HG02973 (cell line): ENCODE data around the gene HS2ST1.
"Not testable (repeated sequence)": the region's sequence is repeated elsewhere in the genome, so short reads cannot be mapped to it uniquely, and the experiment has no call there.

Source experiments
- ATAC-seq: cut with Tn5 transposase; IDR thresholded peaks from one replicate; pipeline ENCODE4 v1.9.1; 2021; ENCODE audit warnings: moderate library complexity; ENCODE audit not compliant: unreplicated experiment

Gene HS2ST1

GRCh38 chr1:86924324-86924960, 10.0 kb downstream of the HS2ST1 start:
- ATAC-seq, result no peak

DNA sequence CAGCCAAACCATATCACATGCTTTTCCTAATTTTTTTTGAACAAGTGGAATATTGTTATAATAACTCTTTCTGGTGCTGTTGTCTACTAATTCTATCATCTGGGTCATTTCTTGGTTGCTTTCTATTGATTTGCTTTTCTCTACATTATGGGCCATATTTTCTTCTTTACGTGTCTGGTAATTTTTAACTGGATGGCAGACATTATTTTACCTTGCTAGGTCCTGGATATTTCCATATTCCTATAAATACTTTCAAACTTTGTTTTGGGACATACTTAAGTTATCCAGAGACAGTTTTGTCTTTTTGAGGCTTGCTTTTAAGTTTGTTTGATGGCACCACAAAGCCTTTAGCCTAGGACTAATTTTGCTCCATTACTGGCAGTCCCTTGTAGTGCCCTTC, 11.3 kb downstream of the HS2ST1 start:
- no peak for ATAC-seq

GRCh38 chr1:86926883-86927282, 12.4 kb downstream of the HS2ST1 start:
- ATAC-seq, result no peak

DNA sequence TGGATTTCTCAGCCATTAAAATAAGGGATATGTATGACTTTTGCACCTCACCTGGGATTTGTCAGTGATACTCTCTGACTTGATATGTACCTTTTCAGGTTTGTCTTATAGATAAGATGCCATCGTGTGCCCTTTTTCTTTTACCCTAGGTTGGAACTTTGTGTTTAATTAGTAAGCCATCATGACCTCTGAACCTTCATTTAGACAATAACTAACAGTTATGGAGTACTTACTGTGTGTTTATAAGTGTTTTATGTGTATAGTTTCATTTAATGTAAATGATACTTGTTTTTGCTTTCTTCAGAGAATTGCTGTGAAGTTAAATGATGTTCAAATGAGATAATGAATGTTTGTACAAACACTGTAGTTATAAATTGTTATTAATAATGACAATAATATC, 14.4 kb downstream of the HS2ST1 start:
- no peak for ATAC-seq

DNA sequence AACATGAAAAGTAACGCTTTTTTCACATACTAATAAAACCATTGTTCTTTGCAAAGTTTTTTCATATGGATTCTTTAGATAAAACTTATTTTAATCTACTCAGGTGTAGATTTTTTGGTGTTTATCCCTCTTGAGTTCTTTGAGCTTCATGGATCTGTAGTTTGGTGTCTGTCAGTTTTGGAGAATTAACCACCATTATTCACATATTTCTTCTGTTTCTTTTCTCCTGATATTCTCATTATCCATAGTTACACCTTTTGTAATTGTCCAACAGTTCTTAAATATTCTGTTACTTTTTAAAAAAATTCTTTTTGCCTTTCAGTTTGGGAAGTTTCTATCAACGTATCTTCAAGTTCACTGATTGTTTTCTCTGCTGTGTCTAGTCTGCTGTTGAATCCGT, 18.6 kb downstream of the HS2ST1 start:
- ATAC-seq, result no peak

DNA sequence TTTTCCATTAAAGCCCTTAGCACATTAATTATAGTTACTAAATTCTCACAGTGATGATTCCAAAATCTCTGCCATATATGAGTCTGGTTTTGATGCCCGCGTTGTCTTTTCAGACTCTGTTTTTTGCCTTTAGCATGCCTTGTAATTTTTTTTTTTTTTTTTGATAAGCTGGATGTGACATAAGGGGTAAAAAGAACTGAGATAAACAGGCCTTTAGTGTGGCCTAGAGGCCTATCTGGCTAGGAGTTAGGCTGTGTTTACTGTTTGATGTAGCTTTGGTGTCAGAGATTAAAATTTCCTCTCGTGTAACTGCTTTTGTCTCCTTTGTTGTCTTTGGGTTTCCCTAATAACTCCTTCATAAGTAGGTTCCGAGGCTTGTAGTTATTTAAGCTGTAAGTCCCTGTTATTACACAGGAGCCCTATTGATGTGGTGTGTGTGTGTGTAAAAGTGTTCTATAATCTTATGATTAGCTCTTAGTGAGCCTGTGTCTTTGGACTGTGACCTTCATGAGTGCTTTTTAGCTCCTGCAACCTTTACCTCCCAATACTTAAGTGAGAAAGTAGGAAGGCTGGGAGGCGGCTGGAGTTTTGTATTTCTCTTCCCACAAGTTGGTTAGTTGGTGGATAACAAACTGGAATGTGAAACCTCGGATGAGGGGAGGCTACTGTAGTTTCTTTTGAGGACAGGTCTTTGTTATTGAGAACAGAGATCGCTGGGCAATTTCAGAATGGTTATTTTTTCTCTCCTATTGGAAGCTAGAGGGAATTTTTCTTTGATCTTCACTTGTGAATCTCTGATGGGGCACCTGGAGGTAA, 19.3 kb downstream of the HS2ST1 start:
- ATAC-seq, result no peak

GRCh38 chr1:86938450-86938849, 24.0 kb downstream of the HS2ST1 start:
- no peak for ATAC-seq

DNA sequence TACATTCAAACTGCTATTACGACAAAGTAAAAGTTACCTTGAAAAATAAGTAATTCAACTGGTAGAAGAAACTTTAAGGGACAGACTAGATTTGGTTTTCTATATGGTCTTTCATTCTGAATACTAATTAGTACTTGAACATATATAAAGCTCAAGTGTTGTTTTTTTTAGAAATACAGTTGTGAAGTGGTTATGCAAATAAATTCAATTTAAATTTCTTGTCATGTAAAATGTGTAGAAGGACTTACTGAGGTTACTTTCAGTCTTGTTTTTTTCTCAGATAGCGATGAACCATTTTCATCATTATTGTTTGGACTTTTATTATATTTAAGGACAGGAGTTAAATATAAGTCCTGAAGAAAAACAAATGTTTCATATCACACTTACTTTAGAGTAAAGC, 24.4 kb downstream of the HS2ST1 start:
- no peak for ATAC-seq

DNA sequence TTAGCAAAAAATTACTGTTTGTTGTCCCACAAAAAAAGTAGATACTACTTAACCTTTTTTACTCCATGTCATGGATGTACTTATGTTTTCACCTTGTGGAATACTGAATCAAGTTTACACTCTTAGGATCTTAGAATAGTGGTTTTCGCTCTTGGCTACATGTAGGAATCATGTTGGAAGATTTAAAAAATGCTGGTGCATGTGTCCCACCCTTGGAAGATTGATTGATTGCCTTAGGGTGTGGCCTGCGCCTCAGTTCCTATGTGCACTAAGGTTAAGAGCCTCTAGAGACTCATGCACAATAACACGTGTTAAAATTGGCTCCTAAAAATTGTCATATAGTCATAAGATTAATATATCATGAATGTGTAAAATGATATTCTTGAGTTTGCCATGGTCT, 25.0 kb downstream of the HS2ST1 start:
- ATAC-seq, result no peak

DNA sequence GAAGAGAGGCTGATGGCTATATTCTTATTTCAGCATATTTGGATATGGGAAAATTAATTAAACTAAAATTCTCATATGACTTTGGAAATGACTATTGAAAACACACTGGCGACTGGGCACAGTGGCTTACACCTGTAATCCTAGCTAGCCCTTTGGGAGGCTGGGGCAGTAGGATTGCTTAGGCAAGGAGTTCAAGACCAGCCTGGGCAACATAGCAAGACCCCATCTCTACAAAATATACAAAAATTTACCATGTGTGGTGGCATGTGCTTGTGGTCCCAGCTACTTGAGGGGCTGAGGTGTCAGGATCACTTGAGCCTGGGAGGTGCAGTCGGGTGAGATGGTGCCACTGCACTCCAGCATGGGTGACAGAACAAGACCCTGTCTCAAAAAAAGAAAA, 26.2 kb downstream of the HS2ST1 start:
- no peak for ATAC-seq

- ATAC-seq, result no peak
Observed at GRCh38 chr1:86942042-86942441, 27.6 kb downstream of the HS2ST1 start.

DNA sequence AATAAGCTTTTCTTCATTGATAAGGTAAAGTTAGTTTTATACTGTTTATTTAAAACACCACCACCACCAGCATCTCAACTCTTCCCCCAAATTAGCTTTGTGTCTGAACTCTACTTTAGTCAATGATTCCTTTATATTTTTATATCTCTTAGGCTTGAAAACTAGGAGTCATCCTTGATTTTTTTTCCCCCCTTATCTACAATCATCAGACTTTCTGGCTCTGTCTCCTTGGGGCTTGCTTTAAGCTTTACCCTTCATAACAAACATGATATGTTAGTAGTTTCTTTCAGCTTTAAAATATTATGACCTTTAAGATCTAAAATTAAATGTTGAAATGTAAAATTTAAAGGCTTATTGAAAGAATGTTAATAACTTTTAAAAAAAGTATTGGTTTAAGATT, 28.3 kb downstream of the HS2ST1 start:
- ATAC-seq, result no peak

DNA sequence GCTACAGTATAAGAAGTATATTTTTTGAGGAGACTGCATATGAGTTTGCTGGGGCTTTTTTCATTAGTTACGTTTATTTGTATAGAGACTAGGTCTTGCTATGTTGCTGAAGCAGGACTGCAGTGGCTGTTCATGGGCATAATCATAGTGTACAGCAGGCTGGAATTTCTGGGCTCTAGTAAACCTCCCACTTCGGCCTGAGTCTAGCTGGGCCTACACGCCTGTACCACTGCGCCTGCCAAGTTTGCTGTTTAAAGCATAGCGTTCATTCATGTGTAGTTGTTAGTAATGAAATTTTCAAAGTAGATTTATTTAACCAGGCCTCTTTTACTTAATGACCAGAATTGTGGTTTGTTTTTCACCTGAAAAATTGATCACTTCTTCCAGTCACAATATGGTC, 33.8 kb downstream of the HS2ST1 start:
- no peak for ATAC-seq

GRCh38 chr1:86950712-86951419, 36.4 kb downstream of the HS2ST1 start:
- ATAC-seq, result no peak

DNA sequence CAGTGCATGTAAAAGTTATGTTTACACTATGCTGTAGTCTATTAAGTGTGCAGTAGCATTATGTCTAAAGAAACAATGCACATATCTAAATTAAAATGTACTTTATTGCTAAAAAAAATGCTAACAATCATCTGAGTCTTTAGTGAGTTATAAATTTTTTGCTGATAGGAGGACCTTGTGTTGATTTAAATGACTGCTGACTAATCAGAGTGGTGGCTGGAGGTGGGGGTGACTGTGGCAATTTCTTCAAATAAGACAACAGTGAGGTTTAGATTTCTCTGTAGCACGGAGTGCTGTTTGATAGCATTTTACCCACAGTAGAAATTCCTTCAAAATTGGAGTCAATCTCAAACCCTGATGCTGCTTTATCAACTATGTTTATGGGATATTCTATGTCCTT, 37.0 kb downstream of the HS2ST1 start:
- ATAC-seq, result no peak

- ATAC-seq, result no peak
Observed at GRCh38 chr1:86953167-86953566, 38.7 kb downstream of the HS2ST1 start.

DNA sequence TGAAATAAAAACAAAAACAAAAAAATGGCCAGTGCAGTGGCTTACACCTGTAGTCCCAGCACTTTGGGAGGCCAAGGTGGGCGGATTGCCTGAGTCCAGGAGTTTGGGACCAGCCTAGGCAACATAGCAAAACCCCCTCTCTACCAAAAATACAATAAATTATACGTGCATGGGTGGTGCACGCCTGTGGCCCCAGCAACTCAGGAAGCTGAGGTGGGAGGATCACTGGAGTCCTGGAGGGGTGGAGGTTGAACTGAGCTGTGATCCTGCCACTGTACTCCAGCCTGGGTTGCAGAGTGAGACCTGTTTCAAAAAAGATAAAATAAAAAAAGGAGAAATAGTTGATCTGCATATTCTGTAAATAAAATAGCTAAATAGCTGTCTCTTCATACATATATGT, 41.2 kb downstream of the HS2ST1 start:
- no peak for ATAC-seq

GRCh38 chr1:86956221-86956620, 41.8 kb downstream of the HS2ST1 start:
- ATAC-seq, result no peak

DNA sequence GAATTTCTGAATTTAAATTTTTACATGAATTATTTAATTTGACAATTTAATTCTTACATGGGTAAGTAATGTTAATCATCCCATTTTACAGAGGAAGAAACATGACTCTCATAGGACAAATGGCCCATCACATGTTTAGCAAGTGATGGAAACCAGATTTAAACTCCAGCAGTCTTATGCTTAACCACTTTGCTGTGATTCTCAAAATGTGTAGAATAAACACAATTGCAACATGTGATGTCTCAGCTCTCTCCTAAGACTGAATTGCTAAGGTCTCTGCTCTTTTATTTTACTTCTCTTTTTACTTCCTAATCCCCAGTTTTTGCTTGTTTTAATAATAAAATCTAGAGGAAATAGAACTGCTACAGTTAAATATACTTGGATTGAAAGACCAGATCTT, 42.8 kb downstream of the HS2ST1 start:
- ATAC-seq, result no peak

GRCh38 chr1:86960548-86960947, 46.1 kb downstream of the HS2ST1 start:
- ATAC-seq, result no peak

GRCh38 chr1:86963841-86964240, 49.4 kb downstream of the HS2ST1 start:
- ATAC-seq, result not testable (repeated sequence)
